Suprapubic skin (tissue), 4 donors: ENCODE results near the gene DCST2. TPM values are rescaled to one million over a fixed set of nuclear protein-coding genes. Genes with fewer than 3 reads are reported as not detected.
A peak's percentile ranks its signal among the peaks of the same experiment; 100 is the strongest.

Experiments
- DNase-seq, 2 donors: peaks; one replicate each; pipeline ENCODE4 v3.0.0-alpha.2; 2019; ENCODE audit warnings: low spot score in 2 of 2
- H3K27ac ChIP-seq: fragments of 200-600 bp; sonication (generic); one replicate; pipeline ENCODE4 v1.5.1; 2019
- H3K27me3 ChIP-seq: fragments of 200-600 bp; sonication (generic); one replicate; pipeline ENCODE4 v1.5.1; 2019
- H3K36me3 ChIP-seq: fragments of 200-600 bp; sonication (generic); one replicate; pipeline ENCODE4 v1.5.1; 2019
- H3K4me1 ChIP-seq: fragments of 200-600 bp; sonication (generic); one replicate; pipeline ENCODE4 v1.5.1; 2019
- H3K4me3 ChIP-seq: fragments of 200-600 bp; sonication (generic); one replicate; pipeline ENCODE4 v1.5.1; 2019; ENCODE audit warnings: mild to moderate bottlenecking
- H3K9me3 ChIP-seq: fragments of 200-600 bp; sonication (generic); one replicate; pipeline ENCODE4 v1.5.1; 2019
- EP300 ChIP-seq: sonication (generic); formaldehyde crosslinking; IDR thresholded peaks from one replicate; pipeline ENCODE4 v1.6.1; 2017; ENCODE audit warnings: antibody characterized with exemption
- POLR2A ChIP-seq, 2 donors: fragments of 450-650 bp; IDR thresholded peaks; one replicate each; pipeline ENCODE4 v1.6.1; 2017; ENCODE audit warnings: antibody characterized with exemption in 2 of 2, mild to moderate bottlenecking in 2 of 2, moderate library complexity in 2 of 2
- POLR2AphosphoS5 ChIP-seq, 3 donors: sonication (generic); formaldehyde crosslinking; IDR thresholded peaks; one replicate each; pipeline ENCODE4 v1.6.1; 2017; ENCODE audit warnings: antibody characterized with exemption in 3 of 3
- WGBS: methylation state at CpG from one replicate; pipeline ENCODE4 v1.1.5; 2018; 5-methylcytosine and 5-hydroxymethylcytosine counted together
- total RNA-seq, 4 donors: library from RNA; depleted of rRNA; stranded (reverse); fragments of >200 nt; gene quantifications; one replicate each; pipeline ENCODE4 v1.1.0, GENCODE V29; 2016
- TF ChIP-seq, protein P1 (sequence below), 2 donors: fragments of 200-600 bp in 1 of 2; fragments of 450-650 bp in 1 of 2; sonication (generic) in 1 of 2; IDR thresholded peaks; one replicate each; pipeline ENCODE4 v1.5.1; 2016 to 2019; ENCODE audit warnings: antibody characterized with exemption in 2 of 2, mild to moderate bottlenecking in 1 of 2, moderate library complexity in 1 of 2

DCST2 gene
- total RNA-seq, 4 donors from 2014 or later: 13.4 to 36.0 (median 14.5) TPM

DNA sequence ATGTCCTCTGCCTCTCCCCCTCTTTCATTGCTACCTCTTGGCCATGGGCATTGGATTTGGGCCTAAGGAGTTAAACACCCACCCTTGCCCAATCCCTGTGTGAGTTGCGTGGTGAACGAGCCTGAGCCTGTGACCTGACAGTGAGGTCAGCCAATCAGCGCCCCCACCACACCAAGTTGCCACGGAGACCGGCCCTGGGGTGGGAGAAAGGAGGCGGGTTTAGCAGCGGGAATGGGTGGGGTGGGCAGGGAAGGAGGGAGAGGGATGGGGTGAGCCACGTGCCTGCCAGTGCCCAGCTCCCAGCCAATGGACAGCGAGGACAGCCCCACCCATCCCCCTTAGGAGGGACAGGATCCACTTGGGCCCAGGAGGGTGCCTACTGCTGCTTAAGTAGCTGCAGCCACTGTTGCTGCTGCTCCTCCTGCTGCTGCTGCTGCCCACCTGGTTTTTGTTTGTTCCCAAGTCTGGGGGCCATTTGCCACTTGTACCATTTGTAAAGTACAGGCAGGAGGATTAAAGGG, 21.5 kb downstream of the DCST2 start:
- 7% methylated on average over 7 of the region's 9 CpGs for WGBS
- H3K27me3 ChIP-seq: no peaks in the 10 kb centered on the region
- H3K9me3 ChIP-seq: no peaks in the 10 kb centered on the region
- peaks cover 25% of the 10 kb centered on the region for H3K36me3 ChIP-seq
- no peak for TF ChIP-seq EP300
- TF ChIP-seq POLR2AphosphoS5 (IDR thresholded peaks at IDR 0.05): peak in 1 of 3 donors; percentile 36
- peaks cover 91% of the 10 kb centered on the region for H3K4me1 ChIP-seq
- H3K27ac ChIP-seq: peak overlapping the region; percentile 96
- H3K4me3 ChIP-seq: peak overlapping the region; percentile 97
- DNase-seq: peak; percentile 91 to 93

DNA sequence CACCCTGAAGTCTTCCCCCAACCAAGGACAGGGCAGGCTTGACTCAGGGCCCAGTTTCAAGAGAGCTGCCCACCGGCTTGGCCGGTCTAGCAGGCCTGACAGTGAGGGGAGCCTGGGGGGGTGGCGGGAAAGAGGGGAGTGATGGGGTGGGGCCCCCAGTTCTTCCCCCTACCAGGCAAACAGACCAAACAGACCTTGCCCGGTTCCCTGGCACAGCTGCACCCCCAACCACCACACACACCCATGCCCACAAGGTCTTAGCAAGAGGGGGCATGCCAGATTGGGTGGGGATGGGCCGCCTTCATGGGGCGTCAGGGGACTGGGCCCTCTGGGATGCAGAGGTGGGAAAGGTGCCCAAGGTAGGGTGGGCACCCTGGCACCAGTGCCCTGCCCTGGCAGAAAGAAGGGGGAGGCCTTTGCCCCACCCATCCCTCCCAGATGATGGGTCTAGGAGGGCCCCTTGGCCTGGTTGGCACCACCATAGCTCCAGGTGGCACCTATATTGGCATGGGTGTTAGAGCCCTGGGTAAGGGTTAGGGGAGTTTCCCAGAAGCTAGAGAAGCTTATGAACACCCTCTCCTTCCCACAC, 22.1 kb downstream of the DCST2 start:
- Histone ChIP-seq H3K27me3 (no peaks in the 10 kb centered on the region), H3K27ac (peak overlapping the region; percentile 96), H3K9me3 (no peaks in the 10 kb centered on the region), H3K4me1 (peaks cover 91% of the 10 kb centered on the region), H3K36me3 (peaks cover 25% of the 10 kb centered on the region), H3K4me3 (peak overlapping the region; percentile 97)
- TF ChIP-seq, protein P1, sequence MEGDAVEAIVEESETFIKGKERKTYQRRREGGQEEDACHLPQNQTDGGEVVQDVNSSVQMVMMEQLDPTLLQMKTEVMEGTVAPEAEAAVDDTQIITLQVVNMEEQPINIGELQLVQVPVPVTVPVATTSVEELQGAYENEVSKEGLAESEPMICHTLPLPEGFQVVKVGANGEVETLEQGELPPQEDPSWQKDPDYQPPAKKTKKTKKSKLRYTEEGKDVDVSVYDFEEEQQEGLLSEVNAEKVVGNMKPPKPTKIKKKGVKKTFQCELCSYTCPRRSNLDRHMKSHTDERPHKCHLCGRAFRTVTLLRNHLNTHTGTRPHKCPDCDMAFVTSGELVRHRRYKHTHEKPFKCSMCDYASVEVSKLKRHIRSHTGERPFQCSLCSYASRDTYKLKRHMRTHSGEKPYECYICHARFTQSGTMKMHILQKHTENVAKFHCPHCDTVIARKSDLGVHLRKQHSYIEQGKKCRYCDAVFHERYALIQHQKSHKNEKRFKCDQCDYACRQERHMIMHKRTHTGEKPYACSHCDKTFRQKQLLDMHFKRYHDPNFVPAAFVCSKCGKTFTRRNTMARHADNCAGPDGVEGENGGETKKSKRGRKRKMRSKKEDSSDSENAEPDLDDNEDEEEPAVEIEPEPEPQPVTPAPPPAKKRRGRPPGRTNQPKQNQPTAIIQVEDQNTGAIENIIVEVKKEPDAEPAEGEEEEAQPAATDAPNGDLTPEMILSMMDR (IDR thresholded peaks at IDR 0.05): no peak
- TF ChIP-seq POLR2A (IDR thresholded peaks at IDR 0.05) (no peak), EP300 (no peak), POLR2AphosphoS5 (IDR thresholded peaks at IDR 0.05) (no peak)
- no peak for DNase-seq
- 55% methylated on average over 4 of the region's 6 CpGs for WGBS

DNA sequence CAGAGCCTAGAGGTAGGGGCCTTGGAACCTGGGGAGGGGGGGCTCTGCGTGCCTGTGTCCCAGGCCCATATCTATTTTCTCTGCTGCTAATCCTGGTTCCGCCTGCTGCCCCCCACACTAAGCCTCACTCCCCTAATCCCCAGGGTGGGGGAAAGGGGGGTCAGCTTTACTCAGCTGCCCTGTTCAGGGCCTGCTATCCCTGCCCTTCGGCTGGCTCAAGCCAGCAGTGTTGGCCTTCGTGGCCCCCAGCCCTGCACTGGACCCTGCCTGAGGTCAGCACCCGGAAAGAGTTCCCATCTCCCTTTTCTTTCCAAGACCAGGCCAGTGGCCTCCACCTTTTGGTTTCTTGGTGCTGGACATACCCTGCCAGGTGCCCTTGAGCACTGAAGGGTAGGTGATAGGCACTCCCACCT, 22.6 kb downstream of the DCST2 start:
- no peaks in the 10 kb centered on the region for H3K27me3 ChIP-seq
- peak overlapping the region; percentile 97 for H3K4me3 ChIP-seq
- no peak for TF ChIP-seq EP300
- TF ChIP-seq POLR2A (IDR thresholded peaks at IDR 0.05): no peak
- TF ChIP-seq, protein P1 (IDR thresholded peaks at IDR 0.05): no peak
- no peak for TF ChIP-seq POLR2AphosphoS5 (IDR thresholded peaks at IDR 0.05)
- WGBS: 63% methylated on average over 5 of the region's 5 CpGs
- peaks cover 91% of the 10 kb centered on the region for H3K4me1 ChIP-seq
- no peak for DNase-seq
- no peaks in the 10 kb centered on the region for H3K9me3 ChIP-seq
- H3K27ac ChIP-seq: peak overlapping the region; percentile 96
- H3K36me3 ChIP-seq: peaks cover 20% of the 10 kb centered on the region

DNA sequence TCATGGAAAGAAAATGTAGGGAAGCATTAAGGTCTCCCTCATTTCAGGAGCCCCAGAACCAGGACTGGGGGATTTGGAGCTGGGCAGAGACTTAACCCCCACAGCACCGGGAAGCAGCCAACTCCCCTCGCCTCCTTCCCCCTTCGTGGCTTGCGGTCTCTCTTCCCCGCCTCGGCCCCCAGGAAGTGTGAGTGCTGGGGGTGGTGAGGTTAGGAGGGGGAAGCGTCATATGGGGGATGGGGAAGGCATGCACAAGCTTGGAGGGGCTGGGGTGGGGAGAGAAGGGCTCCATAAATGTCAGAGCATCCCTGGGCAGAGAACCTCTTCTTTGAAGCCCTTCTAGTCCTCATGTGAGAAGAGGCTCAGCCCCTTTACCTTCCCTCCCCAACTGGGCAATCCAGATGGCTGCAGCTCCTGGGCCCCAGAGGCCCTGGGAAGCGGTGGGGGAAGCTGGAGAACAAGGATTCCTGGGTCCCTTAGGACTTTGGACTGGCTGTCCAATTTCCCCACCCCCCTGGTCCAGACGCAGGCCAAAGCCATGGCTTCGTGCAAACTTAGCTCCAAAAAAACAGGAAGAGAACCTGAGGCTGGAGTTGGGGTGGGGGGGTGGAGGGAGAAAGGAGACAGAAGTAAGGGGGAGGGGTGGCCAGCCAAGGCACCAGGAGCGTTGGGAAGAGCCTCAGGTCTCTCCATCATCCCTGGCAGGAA, 23.2 kb downstream of the DCST2 start:
- peak overlapping the region; percentile 96 for H3K27ac ChIP-seq
- H3K4me1 ChIP-seq: peaks cover 91% of the 10 kb centered on the region
- TF ChIP-seq POLR2A (IDR thresholded peaks at IDR 0.05): no peak
- WGBS: 28% methylated on average over 11 of the region's 11 CpGs
- no peaks in the 10 kb centered on the region for H3K27me3 ChIP-seq
- DNase-seq: no peak
- H3K36me3 ChIP-seq: peaks cover 15% of the 10 kb centered on the region
- peak overlapping the region; percentile 97 for H3K4me3 ChIP-seq
- no peaks in the 10 kb centered on the region for H3K9me3 ChIP-seq

DNA sequence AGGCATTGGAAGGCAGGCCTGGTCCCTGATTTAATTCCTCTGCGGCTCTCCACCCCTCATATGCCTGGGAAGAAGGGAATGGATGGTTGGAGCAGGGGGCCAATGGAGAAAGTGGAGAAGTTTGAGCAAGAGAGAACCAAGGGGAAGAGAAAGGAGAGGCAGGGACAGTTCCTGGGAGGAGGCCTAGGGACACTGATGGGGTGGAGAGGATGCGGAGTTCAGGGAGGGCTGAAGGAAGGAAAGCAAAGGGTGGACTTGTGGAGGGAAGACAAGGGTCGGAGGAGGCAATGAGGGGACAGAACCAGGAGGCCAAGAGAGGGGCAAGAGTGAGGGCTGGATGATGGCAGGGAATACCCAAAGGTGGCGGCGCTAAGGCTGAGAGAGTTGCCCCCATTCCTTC, 23.8 kb downstream of the DCST2 start:
- Histone ChIP-seq H3K9me3 (no peaks in the 10 kb centered on the region), H3K27me3 (no peaks in the 10 kb centered on the region), H3K4me3 (peak overlapping the region; percentile 97), H3K36me3 (peaks cover 9% of the 10 kb centered on the region), H3K27ac (peak overlapping the region; percentile 96), H3K4me1 (peaks cover 91% of the 10 kb centered on the region)
- no peak for TF ChIP-seq EP300
- TF ChIP-seq, protein P1 (IDR thresholded peaks at IDR 0.05): no peak
- 71% methylated on average over 5 of the region's 5 CpGs for WGBS
- DNase-seq: no peak

DNA sequence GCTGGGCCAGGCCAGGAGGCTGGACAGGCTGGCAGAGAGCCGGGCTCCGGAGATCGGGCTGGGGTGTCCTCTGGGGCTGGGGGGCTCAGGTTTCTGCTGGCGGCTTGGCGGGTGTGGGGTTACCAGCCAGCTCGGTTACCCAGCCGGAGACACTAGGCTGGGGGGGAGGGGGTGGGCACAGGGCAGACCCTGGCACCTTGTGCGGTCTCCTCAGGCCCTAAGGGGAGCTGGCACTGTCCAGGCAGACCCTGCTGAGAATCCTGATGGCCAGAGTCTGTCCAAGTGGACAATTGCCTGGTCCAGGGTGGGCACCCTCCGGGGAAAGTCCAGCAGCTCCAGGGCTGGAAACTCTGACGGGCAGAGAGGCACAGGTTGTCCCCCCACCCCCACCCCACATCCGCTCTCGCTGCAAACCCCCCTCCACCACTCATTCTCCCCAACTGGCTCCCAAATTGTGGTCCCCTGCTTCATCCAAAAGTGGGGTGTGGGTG, 24.3 kb downstream of the DCST2 start:
- Histone ChIP-seq H3K36me3 (peaks cover 5% of the 10 kb centered on the region), H3K9me3 (no peaks in the 10 kb centered on the region), H3K4me1 (peaks cover 93% of the 10 kb centered on the region), H3K4me3 (peak overlapping the region; percentile 97), H3K27me3 (no peaks in the 10 kb centered on the region), H3K27ac (peak overlapping the region; percentile 96)
- TF ChIP-seq EP300 (no peak), POLR2AphosphoS5 (IDR thresholded peaks at IDR 0.05) (no peak), POLR2A (IDR thresholded peaks at IDR 0.05) (no peak)
- TF ChIP-seq, protein P1 (IDR thresholded peaks at IDR 0.05): no peak
- no peak for DNase-seq
- 68% methylated on average over 5 of the region's 12 CpGs for WGBS
